ENCODE results near the gene SRGAP2.
"Not testable (repeated sequence)": the region's sequence is repeated elsewhere in the genome, so short reads cannot be mapped to it uniquely, and the experiment has no call there.

The SRGAP2 gene

GRCh38 chr1:206179666-206180065, 23.7 kb upstream of the SRGAP2 start:
- H3K27me3 ChIP-seq (ENCODE audit: control insufficient read depth in 1 of 2, insufficient read depth in 1 of 2, low read length in 2 of 2); H3K9me3 ChIP-seq (ENCODE audit: control insufficient read depth, low read length); H2BK12ac ChIP-seq (ENCODE audit: low read length in 2 of 2); H3K27ac ChIP-seq (ENCODE audit: low read length, poor library complexity, severe bottlenecking); H2AFZ ChIP-seq (ENCODE audit: low read depth, low read length); DNase-seq; H2BK15ac ChIP-seq (ENCODE audit: low read depth, poor library complexity, severe bottlenecking); H3K9ac ChIP-seq (ENCODE audit: low read length); H3K4me3 ChIP-seq (ENCODE audit: insufficient read depth in 1 of 2, low read depth in 1 of 2, low read length in 2 of 2); H3K18ac ChIP-seq (ENCODE audit: low read depth in 1 of 2, low read length in 2 of 2); H3K23ac ChIP-seq (ENCODE audit: low read length in 2 of 2); H3K36me3 ChIP-seq (ENCODE audit: control insufficient read depth in 1 of 2, insufficient read depth in 2 of 2, low read depth in 1 of 2, low read length in 2 of 2); H2AK5ac ChIP-seq (ENCODE audit: low read length, severe bottlenecking); H3K14ac ChIP-seq (ENCODE audit: low read length in 2 of 2); H2BK120ac ChIP-seq (ENCODE audit: low read depth, low read length); H3K4me1 ChIP-seq (ENCODE audit: control insufficient read depth, insufficient read depth, low read depth, low read length); H3K4me2 ChIP-seq (ENCODE audit: low read length, poor library complexity, severe bottlenecking); H2BK5ac ChIP-seq (ENCODE audit: low read depth, low read length, poor library complexity, severe bottlenecking); H3K4ac ChIP-seq (ENCODE audit: low read depth in 1 of 2, low read length in 2 of 2); H4K91ac ChIP-seq (ENCODE audit: low read length); H3K79me1 ChIP-seq (replicated peaks; ENCODE audit: low read length, poor library complexity, severe bottlenecking); H4K8ac ChIP-seq (ENCODE audit: low read length): not testable (repeated sequence)

DNA sequence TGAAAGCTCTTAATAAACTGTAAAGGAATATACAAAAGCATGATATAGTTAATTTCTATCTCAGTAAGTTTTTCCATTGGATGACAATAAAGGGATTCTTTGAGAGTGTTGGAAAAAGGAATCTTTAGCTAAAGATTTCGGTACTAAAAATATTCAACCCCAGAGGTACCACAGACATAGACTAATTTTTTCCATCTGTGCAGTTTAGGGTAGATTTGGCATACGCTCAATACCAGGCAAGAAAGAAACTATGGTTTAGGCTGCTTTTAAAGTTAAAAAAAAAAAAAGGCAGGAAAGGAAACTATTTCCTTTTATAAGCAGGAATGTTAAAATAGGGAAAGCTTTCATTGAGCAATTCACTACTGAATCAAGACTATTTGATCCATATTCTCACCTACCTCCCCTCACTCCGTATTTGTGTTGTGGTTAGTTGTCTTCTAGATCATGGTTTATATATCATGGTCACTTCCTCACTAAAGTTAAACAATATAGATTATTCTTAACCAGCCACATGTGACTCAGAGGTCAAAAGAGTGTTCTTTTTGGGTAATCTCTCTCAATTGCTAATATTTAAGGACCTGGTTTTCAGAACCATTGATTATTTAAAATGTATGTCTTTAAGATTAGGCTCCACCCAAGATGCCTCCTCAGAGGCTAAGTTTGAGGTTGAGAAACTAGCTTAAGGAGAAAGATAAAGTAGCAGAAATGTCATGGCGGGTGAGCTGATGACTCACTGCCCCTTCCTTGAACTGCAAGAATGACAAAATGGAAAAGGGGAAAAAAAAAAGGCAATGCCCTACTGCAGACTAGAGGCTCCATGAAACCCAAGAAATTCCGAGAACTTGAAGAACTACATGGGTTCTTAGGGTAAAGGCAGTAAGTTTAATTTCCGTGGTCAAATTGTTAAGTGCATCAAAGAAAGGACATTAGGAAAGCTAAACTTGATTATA, 20.7 kb upstream of the SRGAP2 start:
- not testable (repeated sequence) for H3K27me3 ChIP-seq (ENCODE audit: control insufficient read depth in 1 of 2, insufficient read depth in 1 of 2, low read length in 2 of 2); H4K91ac ChIP-seq (ENCODE audit: low read length); H2BK5ac ChIP-seq (ENCODE audit: low read depth, low read length, poor library complexity, severe bottlenecking); H2BK12ac ChIP-seq (ENCODE audit: low read length in 2 of 2); H3K27ac ChIP-seq (ENCODE audit: low read length, poor library complexity, severe bottlenecking); H2BK15ac ChIP-seq (ENCODE audit: low read depth, poor library complexity, severe bottlenecking); H3K14ac ChIP-seq (ENCODE audit: low read length in 2 of 2); H3K36me3 ChIP-seq (ENCODE audit: control insufficient read depth in 1 of 2, insufficient read depth in 2 of 2, low read depth in 1 of 2, low read length in 2 of 2); H4K8ac ChIP-seq (ENCODE audit: low read length); H2BK120ac ChIP-seq (ENCODE audit: low read depth, low read length); H3K4me2 ChIP-seq (ENCODE audit: low read length, poor library complexity, severe bottlenecking); H2AFZ ChIP-seq (ENCODE audit: low read depth, low read length); H3K18ac ChIP-seq (ENCODE audit: low read depth in 1 of 2, low read length in 2 of 2); H3K79me1 ChIP-seq (replicated peaks; ENCODE audit: low read length, poor library complexity, severe bottlenecking); H3K4me1 ChIP-seq (ENCODE audit: control insufficient read depth, insufficient read depth, low read depth, low read length); H2AK5ac ChIP-seq (ENCODE audit: low read length, severe bottlenecking); H3K4ac ChIP-seq (ENCODE audit: low read depth in 1 of 2, low read length in 2 of 2); H3K9me3 ChIP-seq (ENCODE audit: control insufficient read depth, low read length); H3K4me3 ChIP-seq (ENCODE audit: insufficient read depth in 1 of 2, low read depth in 1 of 2, low read length in 2 of 2); H3K23ac ChIP-seq (ENCODE audit: low read length in 2 of 2)
- 0% methylated on average over 1 of the region's 6 CpGs for WGBS
- peak overlapping the region; percentile 49 for H3K9ac ChIP-seq (ENCODE audit: low read length)
- peak; percentile 61 for DNase-seq

- H3K18ac ChIP-seq (ENCODE audit: low read depth in 1 of 2, low read length in 2 of 2); H3K27ac ChIP-seq (ENCODE audit: low read length, poor library complexity, severe bottlenecking); H3K9me3 ChIP-seq (ENCODE audit: control insufficient read depth, low read length); H2BK5ac ChIP-seq (ENCODE audit: low read depth, low read length, poor library complexity, severe bottlenecking); H2AFZ ChIP-seq (ENCODE audit: low read depth, low read length); H2BK120ac ChIP-seq (ENCODE audit: low read depth, low read length); H3K14ac ChIP-seq (ENCODE audit: low read length in 2 of 2); H3K23ac ChIP-seq (ENCODE audit: low read length in 2 of 2); H3K9ac ChIP-seq (ENCODE audit: low read length); H2BK15ac ChIP-seq (ENCODE audit: low read depth, poor library complexity, severe bottlenecking); H4K8ac ChIP-seq (ENCODE audit: low read length); H3K4me2 ChIP-seq (ENCODE audit: low read length, poor library complexity, severe bottlenecking); H3K4me1 ChIP-seq (ENCODE audit: control insufficient read depth, insufficient read depth, low read depth, low read length); H3K36me3 ChIP-seq (ENCODE audit: control insufficient read depth in 1 of 2, insufficient read depth in 2 of 2, low read depth in 1 of 2, low read length in 2 of 2); H3K79me1 ChIP-seq (replicated peaks; ENCODE audit: low read length, poor library complexity, severe bottlenecking); H2BK12ac ChIP-seq (ENCODE audit: low read length in 2 of 2); H3K4me3 ChIP-seq (ENCODE audit: insufficient read depth in 1 of 2, low read depth in 1 of 2, low read length in 2 of 2); H2AK5ac ChIP-seq (ENCODE audit: low read length, severe bottlenecking); H4K91ac ChIP-seq (ENCODE audit: low read length); H3K4ac ChIP-seq (ENCODE audit: low read depth in 1 of 2, low read length in 2 of 2); H3K27me3 ChIP-seq (ENCODE audit: control insufficient read depth in 1 of 2, insufficient read depth in 1 of 2, low read length in 2 of 2): not testable (repeated sequence)
- DNase-seq, result peak; percentile 31
- no CpG with 5 or more reads among the region's 2 CpGs for WGBS
Observed at GRCh38 chr1:206183788-206184187, 19.6 kb upstream of the SRGAP2 start.

GRCh38 chr1:206185778-206186177, 17.6 kb upstream of the SRGAP2 start:
- H2AFZ ChIP-seq (ENCODE audit: low read depth, low read length); H3K9ac ChIP-seq (ENCODE audit: low read length); H3K23ac ChIP-seq (ENCODE audit: low read length in 2 of 2); H3K4me3 ChIP-seq (ENCODE audit: insufficient read depth in 1 of 2, low read depth in 1 of 2, low read length in 2 of 2); H4K8ac ChIP-seq (ENCODE audit: low read length); H2BK15ac ChIP-seq (ENCODE audit: low read depth, poor library complexity, severe bottlenecking); H3K27me3 ChIP-seq (ENCODE audit: control insufficient read depth in 1 of 2, insufficient read depth in 1 of 2, low read length in 2 of 2); H2AK5ac ChIP-seq (ENCODE audit: low read length, severe bottlenecking); H4K91ac ChIP-seq (ENCODE audit: low read length); H3K4me1 ChIP-seq (ENCODE audit: control insufficient read depth, insufficient read depth, low read depth, low read length); H3K9me3 ChIP-seq (ENCODE audit: control insufficient read depth, low read length); H3K79me1 ChIP-seq (replicated peaks; ENCODE audit: low read length, poor library complexity, severe bottlenecking); H2BK12ac ChIP-seq (ENCODE audit: low read length in 2 of 2); H3K36me3 ChIP-seq (ENCODE audit: control insufficient read depth in 1 of 2, insufficient read depth in 2 of 2, low read depth in 1 of 2, low read length in 2 of 2); H2BK5ac ChIP-seq (ENCODE audit: low read depth, low read length, poor library complexity, severe bottlenecking); H3K18ac ChIP-seq (ENCODE audit: low read depth in 1 of 2, low read length in 2 of 2); H3K4me2 ChIP-seq (ENCODE audit: low read length, poor library complexity, severe bottlenecking); DNase-seq; H3K4ac ChIP-seq (ENCODE audit: low read depth in 1 of 2, low read length in 2 of 2); H3K14ac ChIP-seq (ENCODE audit: low read length in 2 of 2); H3K27ac ChIP-seq (ENCODE audit: low read length, poor library complexity, severe bottlenecking); H2BK120ac ChIP-seq (ENCODE audit: low read depth, low read length): not testable (repeated sequence)
- WGBS, result no CpG with 5 or more reads among the region's 3 CpGs

Measured in mesenchymal stem cell (in vitro differentiated cells and primary cell).